DMS79 treated with DMSO at 0.1 percent for 48 hours (cell line): ENCODE results near the gene ICAM2.
A peak's percentile ranks its signal among the peaks of the same experiment; 100 is the strongest.
"Not testable (repeated sequence)": the region's sequence is repeated elsewhere in the genome, so short reads cannot be mapped to it uniquely, and the experiment has no call there.

Experiments
- DNase-seq: peaks from one replicate; lab custom pipeline; 2025; lab: John Stamatoyannopoulos, UW

ICAM2 gene

DNA sequence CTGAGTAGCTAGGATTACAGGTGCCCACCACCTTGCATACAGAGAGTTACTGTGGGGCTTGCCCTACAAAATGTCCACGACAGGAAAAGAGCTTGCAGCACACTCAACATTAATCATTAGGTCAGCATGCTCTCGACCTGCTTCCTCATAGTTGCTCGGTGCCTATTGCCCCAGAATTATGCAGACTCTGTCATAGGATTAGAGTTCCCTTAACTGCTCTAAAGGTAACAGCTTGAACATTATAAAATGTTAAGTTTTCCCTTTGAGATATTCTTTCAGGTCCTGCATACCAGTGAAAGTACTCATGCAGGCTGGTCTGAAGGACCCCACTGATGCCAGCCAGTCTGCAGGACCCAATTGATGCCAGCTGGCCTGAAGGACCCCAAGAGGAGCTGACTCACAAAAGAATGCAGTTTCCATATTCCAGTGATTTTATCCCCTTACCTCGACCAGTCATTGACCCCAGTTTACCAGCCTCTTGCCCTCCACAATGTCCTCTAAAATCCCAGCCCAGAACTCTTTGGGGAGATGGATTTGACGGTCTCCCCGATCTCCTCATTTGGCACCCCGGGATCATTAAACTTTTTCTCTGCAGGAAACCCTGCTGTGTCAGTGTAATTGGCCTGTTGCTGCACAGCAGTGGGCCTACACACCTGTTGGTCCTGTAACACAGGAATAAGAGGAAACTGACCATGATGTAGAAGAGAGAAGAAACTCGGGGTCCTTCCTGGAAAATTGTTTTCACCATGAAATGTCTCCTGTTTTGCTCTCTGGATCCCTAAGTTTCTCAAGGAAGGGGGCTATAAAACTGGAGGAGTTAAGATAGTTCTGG, 10.6 kb downstream of the ICAM2 start:
- DNase-seq = no peak

DNA sequence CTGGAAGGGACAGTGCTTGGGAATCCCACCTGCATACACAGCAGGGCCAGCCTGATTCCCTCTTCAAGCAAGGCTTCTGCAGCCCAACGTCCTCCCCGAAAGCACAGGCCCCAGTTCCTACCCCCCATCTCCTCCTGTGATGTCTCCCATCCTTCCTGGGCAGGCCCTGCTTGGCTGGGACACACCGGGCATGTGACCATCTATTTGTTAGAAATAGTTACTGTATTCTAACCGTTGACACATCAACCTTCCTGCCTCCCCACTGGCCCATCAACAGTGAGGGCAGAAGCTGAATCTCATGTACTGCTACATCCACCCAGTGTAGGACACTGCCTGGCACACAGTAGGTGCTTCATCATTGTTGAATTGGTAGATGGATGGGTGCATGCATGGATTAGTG, 11.6 kb downstream of the ICAM2 start:
- DNase-seq = no peak

DNA sequence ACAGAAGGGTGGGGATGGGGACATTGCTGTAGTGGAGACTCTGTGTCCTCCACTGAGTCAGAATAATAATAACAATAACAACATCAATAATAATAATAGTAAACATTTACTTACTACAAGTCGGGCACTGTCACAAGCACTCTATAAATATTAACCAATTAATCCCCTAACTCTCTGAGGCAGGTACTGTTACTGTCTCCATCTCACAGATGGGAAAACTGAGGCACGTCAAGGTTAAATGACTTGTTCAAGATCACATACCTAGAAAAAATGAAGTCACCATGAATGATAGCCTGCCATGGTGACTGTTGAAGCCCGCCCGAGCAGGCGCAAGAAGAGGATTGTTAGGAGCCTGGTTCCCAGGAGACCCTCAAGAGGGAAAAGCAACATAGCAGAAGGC, 12.1 kb downstream of the ICAM2 start:
- DNase-seq = no peak

DNA sequence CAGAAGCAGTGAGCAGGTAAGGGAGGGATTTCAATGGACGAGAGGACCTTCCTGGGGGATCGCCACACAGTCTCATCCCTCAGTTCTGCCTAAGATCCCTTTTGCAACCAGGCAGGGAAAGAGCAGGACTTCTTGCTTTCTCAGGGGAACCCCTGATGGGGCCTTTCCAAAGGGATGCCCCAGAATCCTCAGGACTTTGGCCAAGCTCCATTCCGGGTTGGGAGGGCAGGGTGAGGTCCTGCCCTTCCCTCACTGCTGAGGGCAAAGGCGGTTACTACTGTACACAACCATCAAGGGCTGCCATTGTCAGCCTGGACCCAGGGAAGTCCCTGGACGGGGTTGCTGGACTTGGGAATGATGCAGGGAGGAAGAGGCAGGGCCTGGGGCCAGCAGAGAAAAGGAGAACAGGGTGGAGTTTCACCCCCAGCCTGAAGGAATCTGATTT, 12.6 kb downstream of the ICAM2 start:
- DNase-seq = no peak

DNA sequence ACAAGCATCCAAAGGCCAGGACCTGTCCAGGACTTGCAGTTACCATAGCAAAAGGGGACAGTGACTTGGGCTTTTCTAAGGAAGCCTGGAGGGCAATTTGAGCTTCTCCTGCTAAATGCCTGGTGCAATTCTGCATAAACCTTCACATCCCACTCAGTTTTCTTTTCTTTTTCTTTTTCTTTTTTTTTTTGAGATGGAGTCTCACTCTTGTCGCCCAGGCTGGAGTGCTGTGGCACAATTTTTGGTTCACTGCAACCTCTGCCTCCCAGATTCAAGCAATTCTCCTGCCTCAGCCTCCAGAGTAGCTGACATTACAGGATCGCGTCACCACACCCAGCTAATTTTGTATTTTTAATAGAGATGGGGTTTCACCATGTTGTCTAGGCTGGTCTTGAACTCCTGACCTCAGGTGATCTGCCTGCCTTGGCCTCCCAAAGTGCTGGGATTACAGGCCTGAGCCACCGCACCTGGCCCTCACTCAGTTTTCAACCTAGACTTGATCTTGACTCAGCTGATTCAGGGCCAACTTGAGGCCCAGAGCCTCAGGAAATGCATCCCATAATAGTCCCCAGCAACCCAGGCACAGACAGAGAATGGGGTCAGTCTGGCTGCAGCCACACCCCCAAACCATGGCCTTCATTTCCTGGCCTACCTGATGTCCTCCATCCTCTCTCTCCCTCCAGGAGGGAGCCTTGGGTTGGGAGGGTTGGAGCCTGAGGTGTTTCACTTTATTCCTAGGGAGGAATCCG, 13.2 kb downstream of the ICAM2 start:
- not testable (repeated sequence) for DNase-seq

DNA sequence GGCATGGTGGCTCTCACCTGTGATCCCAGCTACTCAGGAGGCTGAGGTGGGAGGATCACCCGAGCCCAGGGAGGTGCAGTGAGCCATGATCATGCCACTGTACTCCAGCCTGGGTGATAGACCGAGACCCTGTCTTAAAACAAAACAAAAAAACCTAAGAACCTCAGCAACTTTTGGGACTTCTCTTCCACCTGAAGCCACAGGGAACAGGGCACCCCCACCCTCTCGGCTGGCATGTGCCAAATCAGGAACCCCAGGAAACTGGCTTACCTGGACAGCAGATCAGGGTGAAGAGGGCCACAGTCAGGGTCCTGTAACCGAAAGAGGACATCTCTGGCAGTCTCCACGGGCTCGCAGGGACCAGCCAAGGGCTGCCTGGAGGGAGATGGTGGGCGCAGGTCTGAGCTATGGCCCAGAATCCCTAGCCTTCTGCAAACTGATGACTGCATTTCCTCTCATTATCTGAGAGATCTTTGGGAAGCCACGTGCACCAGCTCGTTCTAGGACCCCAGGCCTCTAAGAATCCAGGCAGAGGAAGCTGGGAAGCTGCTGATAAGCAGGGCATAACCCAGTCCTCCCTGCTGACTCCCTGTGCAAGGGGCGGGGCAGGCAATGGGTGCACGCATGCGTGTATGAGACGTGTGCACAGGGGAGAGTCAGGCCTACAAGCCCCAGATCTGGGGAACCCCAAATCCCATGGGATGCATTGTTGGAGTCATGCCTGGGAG, 13.9 kb downstream of the ICAM2 start:
- no peak for DNase-seq

DNA sequence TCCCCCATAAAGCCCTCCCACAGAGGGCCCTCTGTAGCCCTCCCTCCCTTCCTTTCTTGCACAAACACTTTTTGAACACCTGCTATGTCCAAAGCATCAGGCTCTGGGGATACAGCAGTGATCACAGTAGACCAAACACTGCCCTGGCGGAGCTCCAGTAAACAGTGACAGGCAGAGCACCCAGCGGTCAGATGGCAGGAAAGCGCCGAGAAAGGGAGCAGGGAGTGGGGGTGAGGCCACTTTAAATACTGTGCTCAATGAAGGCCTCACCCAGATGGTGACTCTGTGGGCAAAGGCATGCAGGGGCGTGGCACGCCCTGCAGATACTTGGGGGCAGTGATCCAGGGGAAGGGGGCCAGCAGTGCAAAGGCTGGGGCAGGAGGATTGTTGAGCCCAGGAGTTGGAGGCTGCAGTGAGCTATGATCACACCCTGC, 14.7 kb downstream of the ICAM2 start:
- DNase-seq = peak; percentile 26

DNA sequence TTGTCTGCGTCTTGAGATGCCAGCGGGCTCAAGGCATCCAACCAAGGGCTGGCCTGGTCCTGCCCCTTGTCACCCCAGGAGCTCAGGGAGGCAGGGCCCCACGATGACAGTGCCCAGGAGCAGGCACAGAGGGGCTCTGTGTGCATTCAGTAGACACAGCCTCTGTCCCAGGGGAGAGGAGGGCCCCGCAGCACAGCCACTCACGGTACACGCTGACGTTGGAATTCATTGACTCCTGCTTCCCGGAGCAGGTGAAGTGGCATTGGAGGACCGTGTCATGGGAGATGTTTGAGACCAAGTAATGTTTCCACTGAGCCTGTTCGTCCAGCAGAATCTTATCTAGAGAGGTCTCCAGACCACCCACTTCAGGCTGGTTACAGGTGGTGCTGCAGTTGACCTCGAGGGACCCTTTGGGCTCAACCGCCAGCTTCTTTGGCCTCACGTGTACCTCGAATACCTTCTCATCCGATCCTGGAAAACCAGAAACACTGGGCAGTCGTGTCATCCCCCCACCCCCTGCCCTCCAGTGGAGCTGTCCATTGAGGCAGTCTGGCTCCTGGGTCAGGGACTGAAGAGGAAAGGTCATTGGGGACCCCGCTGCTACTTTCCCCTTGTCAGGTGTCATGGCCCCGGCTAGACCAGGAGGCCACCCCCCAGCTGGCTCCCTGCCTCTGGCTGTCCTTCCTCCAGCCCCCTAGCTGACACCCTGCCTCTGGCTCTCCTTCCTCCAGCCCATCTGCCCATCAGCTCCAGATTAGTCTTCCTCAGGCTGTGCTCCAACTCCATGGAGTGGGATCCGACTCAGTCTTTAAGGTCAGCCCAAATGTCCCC, 15.3 kb downstream of the ICAM2 start:
- DNase-seq = no peak

DNA sequence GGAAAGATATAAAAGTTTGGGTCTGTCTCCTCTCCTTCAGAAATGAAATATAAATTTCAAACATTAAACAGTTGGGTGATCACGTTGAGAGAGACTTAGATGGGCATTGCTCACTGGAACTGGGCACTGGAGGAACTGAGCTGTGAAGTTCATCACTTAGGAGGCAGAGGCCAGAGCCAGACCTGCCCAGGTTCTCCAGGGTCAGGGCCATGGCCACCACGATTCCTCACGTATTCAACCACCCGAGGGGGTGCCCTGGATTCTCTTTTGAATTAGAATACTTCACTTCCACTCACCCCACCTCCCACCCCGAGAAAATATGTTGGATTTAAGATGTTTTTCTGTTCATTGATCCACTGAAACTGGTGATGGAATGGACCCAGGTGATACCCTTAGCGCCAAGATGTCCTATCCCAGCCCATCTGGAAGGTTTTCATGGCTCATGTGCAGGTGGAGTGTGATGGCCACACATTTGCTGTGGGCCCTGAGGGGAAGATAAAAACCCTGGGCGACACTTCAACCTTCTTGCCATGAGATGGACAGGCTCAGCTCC, 16.1 kb downstream of the ICAM2 start:
- no peak for DNase-seq

DNA sequence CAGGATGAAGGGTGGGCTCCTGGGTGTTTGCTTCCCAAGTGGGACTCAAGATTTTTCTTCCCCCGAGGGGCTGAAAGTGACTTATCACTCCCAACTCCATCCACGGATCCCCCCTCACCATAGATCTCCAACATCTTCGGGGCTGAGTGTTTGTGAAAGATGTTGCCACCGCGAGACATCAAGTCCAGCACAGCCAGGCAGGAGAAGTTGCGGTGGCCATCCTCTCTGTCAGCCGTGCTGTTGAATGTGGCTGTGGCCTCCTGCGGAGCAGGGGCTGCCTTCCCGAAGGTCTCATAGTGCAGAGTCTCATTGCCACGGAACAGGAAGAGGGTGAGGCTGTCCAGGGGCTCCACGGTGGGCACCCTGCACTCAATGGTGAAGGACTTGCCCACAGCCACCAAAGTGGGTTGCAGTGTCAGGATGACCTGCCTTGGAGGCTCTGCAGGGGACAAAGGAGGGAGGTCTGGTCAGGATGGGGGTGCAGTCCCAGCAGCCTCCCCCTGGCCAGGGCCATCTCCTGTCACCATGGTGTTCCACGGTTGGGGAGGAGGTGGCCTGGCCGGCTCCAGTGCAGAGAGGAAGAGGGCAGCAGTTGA, 16.8 kb downstream of the ICAM2 start:
- no peak for DNase-seq

DNA sequence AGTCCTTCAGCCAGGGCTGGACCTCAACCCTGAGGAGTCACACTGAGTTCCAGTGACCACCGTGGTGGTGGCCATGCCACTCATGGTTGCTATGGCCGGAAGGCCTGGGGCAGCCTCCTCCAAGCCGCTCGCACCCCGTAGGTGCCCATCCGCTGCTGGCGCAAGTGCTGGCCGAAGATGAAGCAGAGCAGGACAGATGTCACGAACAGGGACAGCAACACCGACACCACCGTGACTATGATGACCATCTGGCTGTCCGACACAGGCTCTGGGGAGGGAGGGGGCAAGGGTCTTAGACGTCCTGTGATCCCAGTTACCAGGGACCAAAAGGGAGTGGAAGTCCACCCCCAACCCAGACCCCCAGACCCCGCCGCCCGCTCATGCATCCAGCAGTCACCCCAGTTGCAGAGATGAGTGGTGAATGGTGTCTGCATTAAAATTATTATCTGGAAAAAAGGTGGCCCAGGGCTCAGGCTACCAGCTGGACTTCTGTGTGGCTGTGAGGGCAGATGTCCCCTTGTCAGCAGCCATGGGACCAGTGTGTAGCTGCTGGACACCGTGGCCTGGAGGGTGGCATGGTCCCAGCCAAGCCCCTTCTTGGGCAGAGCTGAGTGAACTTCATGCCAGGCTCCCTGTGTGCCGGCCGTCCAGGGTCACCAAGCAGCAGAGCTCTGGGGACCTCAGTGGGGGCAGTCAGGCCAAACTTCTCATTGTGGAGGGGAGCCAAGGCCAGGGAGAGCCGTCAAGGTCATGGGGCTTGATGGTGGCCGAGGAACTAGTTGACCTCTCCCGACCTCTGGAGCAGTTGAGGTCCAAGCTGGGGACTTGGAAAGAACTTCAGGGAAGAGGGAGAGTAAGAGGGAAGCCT, 17.5 kb downstream of the ICAM2 start:
- no peak for DNase-seq

DNA sequence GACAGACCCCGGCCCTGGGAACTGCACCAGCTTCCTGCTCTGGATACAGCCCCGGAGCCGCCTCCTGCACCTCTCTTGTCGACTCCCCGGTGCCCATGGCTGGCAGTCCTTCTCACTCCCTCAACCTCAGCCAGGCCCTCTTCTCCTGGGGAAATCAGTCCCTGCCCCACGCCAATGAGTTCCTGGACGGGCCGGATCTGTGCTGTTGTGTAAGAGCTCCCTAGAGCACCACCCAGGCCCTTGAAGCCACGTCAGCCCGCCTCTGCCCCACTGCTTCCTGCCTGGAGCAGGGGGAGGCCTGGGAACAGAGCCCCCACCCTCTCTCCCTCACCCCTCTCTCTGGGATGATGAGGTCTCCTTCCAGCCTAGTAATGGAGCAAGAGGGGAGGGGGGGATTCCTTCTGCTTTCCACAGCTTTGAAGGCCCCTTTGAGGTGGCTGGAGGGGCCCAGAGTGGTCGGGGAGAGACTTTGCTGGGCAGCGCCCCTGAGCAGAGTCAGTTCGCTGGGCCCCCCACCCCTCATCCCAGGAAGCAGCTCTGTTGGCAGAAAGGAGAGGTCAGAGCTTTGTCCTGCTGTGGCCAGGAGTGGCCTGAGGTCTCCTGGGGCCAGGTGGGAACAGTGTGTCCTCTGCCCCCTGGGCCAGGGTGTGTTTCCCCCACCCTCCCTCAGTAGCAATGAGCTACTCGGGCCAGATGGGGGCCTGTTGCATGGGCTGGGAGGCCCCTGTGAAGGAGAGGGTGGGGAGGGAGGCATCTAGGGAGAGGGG, 18.5 kb downstream of the ICAM2 start:
- no peak for DNase-seq

DNA sequence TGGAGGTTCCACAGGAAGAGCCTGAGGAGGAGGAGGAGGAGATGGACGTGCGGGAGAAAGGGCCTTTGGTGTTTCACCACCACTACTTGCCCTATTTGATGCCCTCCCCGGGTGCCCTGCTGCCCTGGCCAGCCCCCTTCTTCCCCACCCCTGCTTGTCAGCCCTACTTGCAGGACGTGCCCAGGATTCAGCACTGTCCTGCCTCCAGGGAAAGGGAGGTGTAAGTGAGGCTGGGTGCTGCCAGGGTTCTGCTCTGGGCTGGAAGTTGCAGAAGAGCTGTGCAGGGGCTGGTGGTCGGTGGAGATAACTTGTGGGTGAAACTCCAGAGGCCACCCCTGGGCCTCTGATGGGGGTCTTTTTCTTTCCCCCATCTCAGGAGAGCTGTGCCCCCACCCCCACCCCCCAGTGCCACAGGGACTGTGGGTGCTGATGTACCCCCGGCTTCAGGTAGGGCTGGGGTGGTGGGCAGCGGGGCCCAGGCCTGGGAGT, 19.3 kb downstream of the ICAM2 start:
- DNase-seq = no peak

DNA sequence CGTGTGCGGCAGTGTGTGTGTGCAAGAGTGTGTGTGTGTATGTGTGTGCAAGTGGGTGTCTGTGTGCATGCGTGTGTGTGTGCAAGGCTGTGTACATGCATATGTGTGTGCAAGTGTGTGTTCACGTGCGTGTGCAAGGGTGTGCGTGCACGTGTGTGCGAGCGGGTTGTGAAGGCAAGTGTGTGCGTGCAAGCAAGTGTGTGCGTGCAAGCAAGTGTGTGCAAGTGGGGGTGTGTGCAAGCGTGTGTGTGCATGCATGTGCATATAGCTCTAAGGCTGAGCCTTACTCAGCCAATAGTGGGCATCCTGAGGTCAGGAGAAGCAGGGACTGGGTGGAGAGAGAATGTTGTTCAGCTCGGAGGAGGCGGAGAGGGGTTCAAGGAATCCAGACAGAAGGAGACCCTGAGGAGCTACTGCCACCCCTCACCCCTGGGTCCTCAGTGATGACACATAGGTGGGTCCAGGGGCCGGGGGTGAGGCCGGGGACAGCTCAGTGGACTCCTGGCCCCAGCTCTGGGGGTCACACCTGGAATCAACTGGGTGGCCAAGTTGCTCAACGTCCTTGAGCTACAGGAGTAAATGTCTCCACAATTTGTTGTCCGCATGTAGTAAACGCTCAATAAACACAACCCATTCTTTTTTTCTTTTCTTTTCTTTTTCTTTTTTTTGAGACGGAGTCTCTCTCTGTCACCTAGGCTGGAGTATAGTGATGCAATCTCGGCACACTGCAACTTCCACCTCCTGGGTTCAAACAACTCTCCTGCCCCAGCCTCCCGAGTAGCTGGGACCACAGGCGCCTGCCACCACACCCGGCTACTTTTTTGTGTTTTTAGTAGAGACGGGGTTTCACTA, 20.5 kb downstream of the ICAM2 start:
- no peak for DNase-seq

DNA sequence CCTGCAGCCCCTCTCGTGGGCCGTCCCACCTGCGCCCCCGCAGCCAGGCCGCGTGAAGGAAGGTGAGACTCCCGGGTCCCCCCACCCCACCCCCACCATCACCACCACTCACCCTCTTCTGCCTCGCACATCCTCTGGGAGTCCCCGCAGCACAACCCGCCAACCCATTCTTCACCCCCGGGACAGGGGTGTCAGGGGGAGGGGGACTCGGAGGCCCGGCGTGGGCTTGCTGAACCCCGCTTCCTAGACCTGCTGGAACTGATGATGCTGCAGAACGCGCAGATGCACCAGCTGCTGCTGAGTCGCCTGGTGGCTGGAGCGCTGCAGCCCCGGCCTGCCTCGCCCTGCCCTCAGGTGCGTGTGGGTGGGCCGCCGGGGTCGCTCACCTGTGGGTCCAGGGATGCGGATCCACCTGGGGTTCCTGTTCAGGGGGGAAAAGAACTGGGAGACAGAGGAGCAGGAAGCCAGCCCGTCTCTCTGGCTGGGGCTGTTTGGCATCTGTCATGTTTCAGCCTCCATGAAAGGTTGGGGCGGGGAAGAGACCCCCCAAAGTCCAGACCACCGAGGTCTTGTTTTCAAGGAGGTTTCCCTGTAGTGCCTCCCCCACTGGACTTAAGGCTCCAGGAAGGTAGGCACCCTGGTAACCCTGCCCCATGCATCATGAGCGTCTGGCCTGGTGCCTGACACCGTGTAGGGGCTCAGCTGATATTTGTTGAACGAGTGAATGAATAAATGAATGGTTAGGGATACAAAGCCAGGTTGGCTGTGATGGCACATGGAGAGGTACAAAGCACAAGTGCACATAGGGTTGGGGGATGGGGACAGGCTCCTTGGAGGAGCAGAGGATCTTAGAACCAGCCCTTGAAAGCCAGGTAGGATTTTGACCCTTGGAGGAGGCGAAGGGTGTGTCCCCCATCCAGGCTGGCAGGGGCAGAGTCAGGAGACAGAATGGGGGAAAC, 21.4 kb downstream of the ICAM2 start:
- DNase-seq = no peak

DNA sequence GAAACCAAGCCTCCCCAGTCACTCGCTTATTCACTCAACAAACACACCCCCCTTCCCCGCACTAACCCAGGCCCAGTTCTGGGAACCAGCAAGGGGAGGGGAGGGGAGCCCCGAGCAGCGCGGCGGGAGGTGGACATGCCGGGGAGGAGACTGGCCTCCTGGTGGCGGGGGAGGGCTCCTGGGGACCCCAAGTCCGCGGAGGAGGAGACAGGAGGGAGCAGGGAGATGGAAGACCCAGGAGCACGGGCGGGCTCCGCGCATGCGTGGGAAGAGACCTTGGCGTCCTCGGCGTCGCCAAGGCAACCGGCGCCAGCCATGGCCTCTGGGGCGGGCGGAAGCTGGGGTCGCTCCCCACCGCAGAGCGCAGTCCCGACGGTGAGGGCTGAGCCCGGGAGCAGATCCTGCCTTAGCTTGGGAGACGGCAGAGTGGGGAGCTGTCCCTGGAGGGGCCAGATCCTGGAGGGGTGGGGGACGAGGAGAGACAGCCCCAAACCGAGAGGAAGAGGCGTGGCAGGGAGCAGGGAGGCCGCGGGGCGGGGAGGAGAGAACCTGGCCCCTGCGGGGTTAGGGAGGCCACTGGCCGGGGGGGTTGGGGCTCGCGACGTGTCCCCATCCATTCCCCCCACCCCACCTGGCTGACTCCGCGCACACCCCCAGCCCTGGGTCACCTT, 22.2 kb downstream of the ICAM2 start, which contains the start of gene PRR29:
Gene PRR29, plus strand, starts transcription at position 302 of the 671 bp plus-strand sequence. Its CDS starts 14 bp downstream, at position 316.
- peak; percentile 21 for DNase-seq
